Measurements from ENCODE around the gene SAMD14.

DNA sequence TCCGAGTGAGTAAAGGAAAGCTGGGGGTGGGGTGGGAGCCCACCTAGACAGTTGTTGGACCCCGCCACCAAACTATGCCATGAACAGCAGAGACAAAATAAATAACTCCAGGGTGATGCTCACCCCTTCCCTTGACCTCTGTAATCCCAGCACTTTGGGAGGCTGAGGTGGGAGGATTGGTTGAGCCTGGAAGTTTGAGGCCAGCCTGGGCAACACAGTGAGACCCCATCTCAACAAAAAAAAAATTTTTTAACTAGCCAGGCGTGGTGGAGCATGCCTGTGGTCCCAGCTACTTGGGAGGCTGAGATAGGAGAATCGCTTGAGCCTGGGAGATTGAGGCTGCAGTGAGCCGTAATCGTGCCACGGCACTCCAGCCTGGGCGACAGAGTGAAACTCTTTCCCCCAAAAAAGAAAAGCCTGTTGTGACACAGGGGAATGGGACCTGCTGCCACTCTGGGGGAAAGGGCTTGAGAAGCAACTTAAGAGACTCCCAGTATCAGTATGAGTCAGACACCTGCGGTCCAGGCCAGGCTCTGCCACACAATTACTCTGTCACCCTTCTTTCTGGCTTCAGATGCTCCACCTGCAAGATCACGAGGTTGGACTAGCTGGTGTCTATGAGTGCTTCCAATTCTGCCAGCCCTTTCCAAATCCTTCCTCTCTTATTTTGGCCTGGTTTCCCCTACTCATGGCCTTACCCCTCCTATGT is 40.9 kb upstream of the SAMD14 start:
- TF ChIP-seq, protein P1, sequence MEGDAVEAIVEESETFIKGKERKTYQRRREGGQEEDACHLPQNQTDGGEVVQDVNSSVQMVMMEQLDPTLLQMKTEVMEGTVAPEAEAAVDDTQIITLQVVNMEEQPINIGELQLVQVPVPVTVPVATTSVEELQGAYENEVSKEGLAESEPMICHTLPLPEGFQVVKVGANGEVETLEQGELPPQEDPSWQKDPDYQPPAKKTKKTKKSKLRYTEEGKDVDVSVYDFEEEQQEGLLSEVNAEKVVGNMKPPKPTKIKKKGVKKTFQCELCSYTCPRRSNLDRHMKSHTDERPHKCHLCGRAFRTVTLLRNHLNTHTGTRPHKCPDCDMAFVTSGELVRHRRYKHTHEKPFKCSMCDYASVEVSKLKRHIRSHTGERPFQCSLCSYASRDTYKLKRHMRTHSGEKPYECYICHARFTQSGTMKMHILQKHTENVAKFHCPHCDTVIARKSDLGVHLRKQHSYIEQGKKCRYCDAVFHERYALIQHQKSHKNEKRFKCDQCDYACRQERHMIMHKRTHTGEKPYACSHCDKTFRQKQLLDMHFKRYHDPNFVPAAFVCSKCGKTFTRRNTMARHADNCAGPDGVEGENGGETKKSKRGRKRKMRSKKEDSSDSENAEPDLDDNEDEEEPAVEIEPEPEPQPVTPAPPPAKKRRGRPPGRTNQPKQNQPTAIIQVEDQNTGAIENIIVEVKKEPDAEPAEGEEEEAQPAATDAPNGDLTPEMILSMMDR (IDR thresholded peaks at IDR 0.05) = no peak
- TF ChIP-seq POLR2A (IDR thresholded peaks at IDR 0.05) = no peak

All from heart left ventricle (tissue), 13 donors.